Chondrocyte (in vitro differentiated cells): ENCODE measurements around the gene SPOCK2. TPM values are rescaled to one million over a fixed set of nuclear protein-coding genes. Genes with fewer than 3 reads are reported as not detected.
A peak's percentile ranks its signal among the peaks of the same experiment; 100 is the strongest.

Source experiments
- DNase-seq: peaks from one replicate; pipeline ENCODE4 v3.0.0; 2021; ENCODE audit warnings: mixed read lengths, low spot score
- H3K27ac Mint-ChIP-seq: one replicate; pipeline ENCODE4 v1.8.0; 2021; ENCODE audit warnings: mild to moderate bottlenecking, moderate library complexity, mixed read lengths; ENCODE audit not compliant: unreplicated experiment
- H3K27me3 Mint-ChIP-seq: 2 replicates; pipeline ENCODE4 v1.8.0; 2021; ENCODE audit warnings: low read depth, mixed read lengths
- H3K36me3 Mint-ChIP-seq: 2 replicates; pipeline ENCODE4 v1.8.0; 2021; ENCODE audit warnings: low read depth, mixed read lengths
- H3K4me1 Mint-ChIP-seq: 2 replicates; pipeline ENCODE4 v1.8.0; 2021; ENCODE audit warnings: low read depth, mild to moderate bottlenecking, mixed read lengths
- H3K4me3 Mint-ChIP-seq: one replicate; pipeline ENCODE4 v1.8.0; 2021; ENCODE audit warnings: mild to moderate bottlenecking, moderate library complexity, mixed read lengths; ENCODE audit not compliant: unreplicated experiment
- H3K9me3 Mint-ChIP-seq: 2 replicates; pipeline ENCODE4 v1.8.0; 2021; ENCODE audit warnings: low read depth, mixed read lengths
- total RNA-seq: library from RNA; stranded (reverse); gene quantifications from 3 replicates; pipeline ENCODE4 v1.2.1, GENCODE V29; 2021
- TF ChIP-seq, protein P1 (sequence below): fragments of 200-600 bp; sonication (generic); IDR thresholded peaks from 2 replicates; pipeline ENCODE4 v1.5.0; 2021; ENCODE audit warnings: antibody characterized with exemption, mild to moderate bottlenecking, moderate library complexity

The SPOCK2 gene
- total RNA-seq, 1 donor from 2014 or later: 0.32 TPM

DNA sequence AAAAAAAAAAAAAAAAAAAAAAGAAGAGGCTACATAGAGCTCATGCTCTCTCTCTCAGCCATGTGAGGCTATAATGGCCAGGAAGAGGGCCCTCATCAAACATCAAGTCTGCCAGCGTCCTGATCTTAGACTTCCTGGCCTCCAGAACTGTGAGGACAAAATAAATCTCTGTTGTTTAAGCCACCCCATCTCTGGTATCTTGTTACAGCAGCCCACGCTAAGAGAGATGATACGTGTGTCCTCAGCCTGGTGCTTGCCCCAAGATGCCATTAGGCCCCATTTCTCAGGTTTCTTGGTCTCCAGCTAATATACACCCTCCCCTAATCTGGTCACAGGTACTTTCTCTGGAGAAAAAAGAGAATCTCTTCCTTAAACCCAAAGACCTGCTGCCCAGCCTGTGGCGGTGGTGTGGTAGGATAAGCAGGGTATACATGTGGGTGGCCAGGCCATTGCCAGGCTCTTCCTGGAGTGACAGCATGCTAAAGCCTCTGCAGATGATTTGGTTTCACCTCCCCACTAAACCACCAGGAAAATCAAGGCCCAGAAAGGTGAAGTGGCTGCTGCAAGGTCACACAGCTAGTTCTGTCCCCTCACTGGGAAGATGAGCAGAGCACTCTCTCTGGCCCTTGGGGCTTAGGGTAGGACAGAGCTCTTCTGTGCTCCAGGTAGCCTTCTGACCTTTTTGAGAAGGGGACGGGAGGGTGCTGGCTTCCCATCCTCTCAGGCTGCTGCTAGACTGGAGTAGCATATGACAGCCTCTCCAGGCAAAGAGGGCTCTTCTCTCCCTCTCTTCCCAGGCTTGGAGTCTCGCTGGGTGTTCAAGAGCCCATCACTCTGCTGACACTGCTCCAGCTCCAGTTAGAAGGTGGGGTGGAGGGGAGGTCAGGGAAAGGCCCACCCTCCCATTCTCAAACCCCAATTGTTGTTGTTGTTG is 5.2 kb downstream of the SPOCK2 start:
- peaks cover 6% of the 10 kb centered on the region for H3K4me1 Mint-ChIP-seq

DNA sequence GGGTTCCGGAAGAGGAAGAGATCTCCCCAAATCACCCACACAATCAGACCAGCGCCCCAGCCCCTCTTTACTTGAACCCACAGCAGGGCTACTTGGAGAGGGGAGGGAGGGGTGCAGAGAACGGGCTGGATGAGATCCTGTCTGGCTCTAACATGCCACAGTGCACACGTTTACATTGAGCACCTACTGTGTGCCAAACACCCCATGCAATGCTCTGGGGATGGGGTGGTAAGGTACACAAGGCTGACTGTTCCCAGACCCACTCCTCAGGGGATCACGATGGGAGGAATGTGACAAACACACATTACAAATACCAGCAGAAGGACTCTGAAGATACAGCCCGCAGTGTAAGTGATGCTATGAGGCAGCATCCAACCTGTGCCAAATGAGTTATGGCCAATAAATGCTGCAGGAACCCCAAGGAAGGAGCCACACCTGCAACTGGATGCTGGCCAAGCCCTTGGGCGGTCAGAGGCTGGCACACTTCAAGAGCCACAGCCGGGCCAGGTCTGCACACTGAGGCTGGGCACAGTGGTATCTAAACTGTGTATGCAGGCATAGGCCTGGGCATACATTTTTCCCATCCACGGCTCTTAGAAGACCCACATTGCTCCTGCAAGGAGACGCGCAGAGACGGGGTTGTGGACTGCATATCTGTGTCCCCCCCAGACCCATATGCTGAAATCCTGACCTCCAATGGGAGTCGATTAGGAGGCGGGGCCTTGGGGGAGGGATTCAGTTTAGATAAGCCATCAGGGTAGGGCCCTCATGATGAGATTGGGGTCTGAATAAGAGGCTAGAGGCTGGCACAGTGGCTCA is 6.4 kb downstream of the SPOCK2 start:
- H3K36me3 Mint-ChIP-seq: no peaks in the 10 kb centered on the region
- no peak overlapping the region for H3K27ac Mint-ChIP-seq
- TF ChIP-seq, protein P1, sequence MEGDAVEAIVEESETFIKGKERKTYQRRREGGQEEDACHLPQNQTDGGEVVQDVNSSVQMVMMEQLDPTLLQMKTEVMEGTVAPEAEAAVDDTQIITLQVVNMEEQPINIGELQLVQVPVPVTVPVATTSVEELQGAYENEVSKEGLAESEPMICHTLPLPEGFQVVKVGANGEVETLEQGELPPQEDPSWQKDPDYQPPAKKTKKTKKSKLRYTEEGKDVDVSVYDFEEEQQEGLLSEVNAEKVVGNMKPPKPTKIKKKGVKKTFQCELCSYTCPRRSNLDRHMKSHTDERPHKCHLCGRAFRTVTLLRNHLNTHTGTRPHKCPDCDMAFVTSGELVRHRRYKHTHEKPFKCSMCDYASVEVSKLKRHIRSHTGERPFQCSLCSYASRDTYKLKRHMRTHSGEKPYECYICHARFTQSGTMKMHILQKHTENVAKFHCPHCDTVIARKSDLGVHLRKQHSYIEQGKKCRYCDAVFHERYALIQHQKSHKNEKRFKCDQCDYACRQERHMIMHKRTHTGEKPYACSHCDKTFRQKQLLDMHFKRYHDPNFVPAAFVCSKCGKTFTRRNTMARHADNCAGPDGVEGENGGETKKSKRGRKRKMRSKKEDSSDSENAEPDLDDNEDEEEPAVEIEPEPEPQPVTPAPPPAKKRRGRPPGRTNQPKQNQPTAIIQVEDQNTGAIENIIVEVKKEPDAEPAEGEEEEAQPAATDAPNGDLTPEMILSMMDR: no peak
- H3K27me3 Mint-ChIP-seq: peaks cover 7% of the 10 kb centered on the region
- H3K4me1 Mint-ChIP-seq: peaks cover 6% of the 10 kb centered on the region
- H3K4me3 Mint-ChIP-seq: no peak overlapping the region
- DNase-seq: no peak
- H3K9me3 Mint-ChIP-seq: no peaks in the 10 kb centered on the region

More for the DNA sequence above, 5.2 kb downstream of the SPOCK2 start:
- Mint-ChIP-seq H3K9me3 (no peaks in the 10 kb centered on the region), H3K27me3 (peaks cover 9% of the 10 kb centered on the region), H3K4me3 (no peak overlapping the region), H3K36me3 (no peaks in the 10 kb centered on the region), H3K27ac (no peak overlapping the region)
- DNase-seq: no peak
- TF ChIP-seq, protein P1: no peak

DNA sequence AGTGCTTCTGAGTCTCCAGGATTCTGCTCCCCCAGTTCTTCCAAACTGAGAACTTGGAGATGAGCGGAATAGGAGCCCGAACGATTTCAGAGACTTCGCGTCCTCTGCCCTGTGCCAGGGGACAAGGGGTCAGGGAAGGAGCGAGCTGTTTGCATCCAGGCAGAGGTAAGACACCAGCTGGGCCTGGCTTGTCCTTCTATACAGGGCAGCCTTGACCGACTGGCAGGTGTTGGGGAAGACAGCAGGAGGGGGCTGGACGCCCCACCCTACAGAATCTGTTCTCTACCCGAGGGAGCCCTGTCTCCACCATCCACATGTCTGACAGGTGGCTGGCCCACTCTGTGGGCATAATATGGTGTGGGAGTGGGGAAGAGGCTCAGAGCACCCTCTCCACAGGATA is 7.1 kb downstream of the SPOCK2 start:
- DNase-seq: no peak
- Mint-ChIP-seq H3K4me3 (no peak overlapping the region), H3K27me3 (peaks cover 4% of the 10 kb centered on the region), H3K9me3 (no peaks in the 10 kb centered on the region), H3K27ac (no peak overlapping the region), H3K36me3 (no peaks in the 10 kb centered on the region), H3K4me1 (peaks cover 3% of the 10 kb centered on the region)
- TF ChIP-seq, protein P1: no peak

DNA sequence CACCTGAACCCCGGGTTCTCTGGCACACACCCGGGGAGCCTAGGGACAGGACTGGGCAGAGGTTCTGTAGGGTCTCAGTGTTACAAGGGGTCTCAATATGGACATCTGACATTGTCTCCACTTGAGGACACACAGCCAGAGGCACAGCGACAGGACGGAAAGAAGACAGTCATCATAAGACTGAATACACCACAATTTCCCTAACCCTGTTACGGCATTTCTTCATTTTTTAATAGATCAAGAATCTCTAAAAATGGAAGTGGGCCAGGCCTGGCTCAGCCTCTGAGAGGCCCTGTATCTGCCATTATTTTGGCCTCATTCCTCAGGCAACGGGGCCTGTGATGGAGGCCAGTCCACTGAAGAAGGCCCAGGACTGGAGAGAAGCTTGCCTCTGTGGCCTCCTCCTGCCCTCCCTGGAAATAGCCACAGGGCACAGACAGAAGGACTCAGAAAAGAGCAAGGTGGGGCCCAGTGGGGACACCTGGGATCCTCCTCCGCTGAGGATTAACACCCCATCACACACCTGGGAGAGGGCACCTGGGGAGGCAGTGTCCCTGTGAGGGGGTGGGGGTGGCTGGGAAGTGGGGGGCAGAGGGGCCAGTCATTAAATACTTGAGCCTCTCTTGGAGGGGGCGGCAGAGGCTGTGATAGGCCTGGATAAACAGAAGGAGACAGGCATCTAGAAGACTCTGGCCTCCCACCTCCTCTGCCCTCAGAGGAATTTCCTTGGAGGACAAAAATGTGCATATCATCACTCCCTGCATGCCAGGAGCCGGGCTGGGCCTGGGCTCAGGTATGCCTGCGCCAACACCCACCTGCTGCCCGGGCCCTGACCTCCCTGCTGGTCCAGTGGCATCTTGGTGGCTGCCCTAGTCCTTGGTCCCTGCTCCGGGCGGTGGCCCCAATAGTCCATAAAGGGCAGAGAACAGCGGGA is 8.0 kb downstream of the SPOCK2 start:
- Mint-ChIP-seq H3K27ac (no peak overlapping the region), H3K9me3 (no peaks in the 10 kb centered on the region), H3K4me1 (peaks cover 3% of the 10 kb centered on the region), H3K36me3 (no peaks in the 10 kb centered on the region), H3K4me3 (no peak overlapping the region), H3K27me3 (peaks cover 4% of the 10 kb centered on the region)
- TF ChIP-seq, protein P1: no peak
- peak; percentile 38 for DNase-seq
